ENCODE results near the gene FBXW8. TPM values are rescaled to one million over a fixed set of nuclear protein-coding genes. Genes with fewer than 3 reads are reported as not detected.

Gene FBXW8
- total RNA-seq, 4 donors from 2014 or later: 7.8 to 29.9 (median 10.3) TPM

DNA sequence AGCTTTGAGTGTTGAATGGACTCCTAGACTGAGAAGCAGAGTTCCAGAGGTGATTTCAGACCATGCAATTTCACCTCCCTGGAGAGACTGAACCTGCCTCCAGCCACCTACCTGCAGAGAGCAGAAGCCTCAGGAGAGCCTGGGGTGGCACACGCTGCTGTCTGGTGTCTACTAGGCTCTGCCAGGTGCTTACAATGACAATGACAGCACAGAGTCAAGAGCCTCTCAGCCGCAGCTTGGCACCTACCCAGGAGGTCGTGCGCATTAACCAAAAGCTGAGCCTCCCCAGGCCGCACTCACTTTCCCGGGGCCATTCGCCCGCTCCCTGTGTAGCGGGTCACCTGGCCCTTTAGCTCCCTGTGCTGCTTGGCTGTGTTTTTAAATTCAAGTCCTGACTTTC lies 125.3 kb downstream of the FBXW8 start:
- no peak overlapping the region for H3K27ac ChIP-seq
- intact Hi-C loops (cut with DNase I; ENCODE audit: low total_unique reads): loop anchor here (5.0 kb wide), 1 partner anchor 1946 kb away; the partner anchor contains the start of gene SRRM4
- H3K4me1 ChIP-seq: peaks cover 0 to 11% (median 5%) of the 10 kb centered on the region in 4 donors
- no peak for DNase-seq
- peaks cover 26% of the 10 kb centered on the region for H3K27me3 ChIP-seq
- WGBS, 2 donors (ENCODE audit: low coverage in 1 of 2): 84% methylated on average over 9 of the region's 9 CpGs; no CpG with 5 or more reads in 1 of the 2 donors
- TF ChIP-seq, protein P1, sequence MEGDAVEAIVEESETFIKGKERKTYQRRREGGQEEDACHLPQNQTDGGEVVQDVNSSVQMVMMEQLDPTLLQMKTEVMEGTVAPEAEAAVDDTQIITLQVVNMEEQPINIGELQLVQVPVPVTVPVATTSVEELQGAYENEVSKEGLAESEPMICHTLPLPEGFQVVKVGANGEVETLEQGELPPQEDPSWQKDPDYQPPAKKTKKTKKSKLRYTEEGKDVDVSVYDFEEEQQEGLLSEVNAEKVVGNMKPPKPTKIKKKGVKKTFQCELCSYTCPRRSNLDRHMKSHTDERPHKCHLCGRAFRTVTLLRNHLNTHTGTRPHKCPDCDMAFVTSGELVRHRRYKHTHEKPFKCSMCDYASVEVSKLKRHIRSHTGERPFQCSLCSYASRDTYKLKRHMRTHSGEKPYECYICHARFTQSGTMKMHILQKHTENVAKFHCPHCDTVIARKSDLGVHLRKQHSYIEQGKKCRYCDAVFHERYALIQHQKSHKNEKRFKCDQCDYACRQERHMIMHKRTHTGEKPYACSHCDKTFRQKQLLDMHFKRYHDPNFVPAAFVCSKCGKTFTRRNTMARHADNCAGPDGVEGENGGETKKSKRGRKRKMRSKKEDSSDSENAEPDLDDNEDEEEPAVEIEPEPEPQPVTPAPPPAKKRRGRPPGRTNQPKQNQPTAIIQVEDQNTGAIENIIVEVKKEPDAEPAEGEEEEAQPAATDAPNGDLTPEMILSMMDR (IDR thresholded peaks at IDR 0.05): no peak
- TF ChIP-seq POLR2AphosphoS5 (IDR thresholded peaks at IDR 0.05) (no peak), EP300 (IDR thresholded peaks at IDR 0.05; ENCODE audit: low read depth) (no peak), POLR2A (IDR thresholded peaks at IDR 0.05) (no peak)
- H3K4me3 ChIP-seq: no peak overlapping the region
- no peaks in the 10 kb centered on the region for H3K36me3 ChIP-seq
- H3K9me3 ChIP-seq: no peaks in the 10 kb centered on the region
- in situ Hi-C loops (cut with MboI; ENCODE audit: low pct_ligation_motif_present in 1 of 4, low pct_unique_long_range_greater_than_20kb in 1 of 4, low sequenced_read_pairs in 3 of 4): no loop called here

DNA sequence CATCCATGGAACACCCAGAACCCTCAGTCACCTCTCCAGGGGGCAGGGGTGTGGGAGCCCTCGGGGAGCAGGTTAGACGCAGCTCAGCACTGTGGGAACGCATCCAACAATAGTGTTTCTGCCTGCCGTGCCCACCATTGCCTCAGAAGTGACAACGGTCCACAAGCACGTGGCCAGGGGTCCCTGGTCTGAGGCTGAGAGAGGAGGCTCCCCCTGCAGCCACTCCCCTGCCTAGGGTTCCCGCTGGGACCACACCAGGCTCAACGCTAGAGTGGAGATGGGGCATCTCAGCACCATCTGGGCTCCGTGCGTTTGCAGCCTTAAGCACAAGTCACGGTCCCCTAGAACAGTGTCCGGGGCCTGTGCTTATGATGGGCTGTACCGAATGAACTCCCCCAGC lies 125.8 kb downstream of the FBXW8 start:
- DNase-seq: no peak
- H3K9me3 ChIP-seq: no peaks in the 10 kb centered on the region
- no peak overlapping the region for H3K27ac ChIP-seq
- intact Hi-C loops (cut with DNase I; ENCODE audit: low total_unique reads) (loop anchor here (5.0 kb wide), 1 partner anchor 1946 kb away; the partner anchor contains the start of gene SRRM4), in situ Hi-C loops (cut with MboI; ENCODE audit: low pct_ligation_motif_present in 1 of 4, low pct_unique_long_range_greater_than_20kb in 1 of 4, low sequenced_read_pairs in 3 of 4) (no loop called here)
- TF ChIP-seq, protein P1 (IDR thresholded peaks at IDR 0.05): no peak
- TF ChIP-seq EP300 (IDR thresholded peaks at IDR 0.05; ENCODE audit: low read depth) (no peak), POLR2AphosphoS5 (IDR thresholded peaks at IDR 0.05) (no peak), POLR2A (IDR thresholded peaks at IDR 0.05) (no peak)
- peaks cover 0 to 11% (median 5%) of the 10 kb centered on the region in 4 donors for H3K4me1 ChIP-seq
- H3K4me3 ChIP-seq: no peak overlapping the region
- WGBS, 2 donors (ENCODE audit: low coverage in 1 of 2): 86% methylated on average over 13 of the region's 13 CpGs; no CpG with 5 or more reads in 1 of the 2 donors
- peaks cover 26% of the 10 kb centered on the region for H3K27me3 ChIP-seq
- H3K36me3 ChIP-seq: no peaks in the 10 kb centered on the region

DNA sequence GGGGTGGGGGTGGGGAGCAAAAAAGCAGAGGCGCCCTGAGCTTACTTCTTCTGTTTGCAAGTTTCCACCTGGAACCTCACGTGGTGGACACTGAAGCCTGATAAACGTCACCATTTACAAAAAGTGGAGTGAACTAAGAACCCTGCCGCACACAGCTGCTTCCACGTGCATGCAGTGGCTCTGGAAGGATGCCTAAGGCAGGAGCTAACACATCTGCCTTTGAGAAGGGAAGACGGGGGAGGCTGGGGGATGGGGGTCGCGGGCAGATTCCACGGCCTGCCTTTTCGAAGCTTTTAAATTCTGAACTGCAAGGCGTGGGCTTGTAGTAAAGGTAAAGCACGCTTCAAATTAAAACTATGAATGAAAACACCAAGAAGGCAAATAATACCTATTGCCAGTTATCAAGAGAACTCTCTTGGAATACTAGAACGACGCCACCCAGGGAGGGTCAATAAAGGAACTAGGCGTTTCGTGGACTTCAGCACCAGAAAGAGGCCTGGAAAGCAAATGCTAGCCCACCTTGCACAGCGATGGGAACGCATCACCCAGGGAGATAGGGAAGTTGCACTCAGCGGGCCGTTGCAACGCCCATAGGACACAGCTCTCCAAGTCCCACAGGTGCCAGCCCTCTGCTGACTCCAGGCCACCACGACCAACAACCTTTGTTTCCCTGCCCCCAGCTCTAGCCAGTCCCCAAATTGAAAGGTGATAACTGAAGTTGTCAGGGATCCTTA lies 126.7 kb downstream of the FBXW8 start:
- H3K36me3 ChIP-seq: no peaks in the 10 kb centered on the region
- TF ChIP-seq POLR2A (IDR thresholded peaks at IDR 0.05): no peak
- no peak for TF ChIP-seq EP300 (IDR thresholded peaks at IDR 0.05; ENCODE audit: low read depth)
- no peaks in the 10 kb centered on the region for H3K9me3 ChIP-seq
- H3K4me3 ChIP-seq: no peak overlapping the region
- H3K27me3 ChIP-seq: peaks cover 26% of the 10 kb centered on the region
- no peak overlapping the region for H3K27ac ChIP-seq
- in situ Hi-C loops (cut with MboI; ENCODE audit: low pct_ligation_motif_present in 1 of 4, low pct_unique_long_range_greater_than_20kb in 1 of 4, low sequenced_read_pairs in 3 of 4): no loop called here
- peaks cover 0 to 10% (median 5%) of the 10 kb centered on the region in 4 donors for H3K4me1 ChIP-seq
- WGBS, 2 donors (ENCODE audit: low coverage in 1 of 2): 60 to 71% methylated on average over 1 to 22 of the region's 22 CpGs
- intact Hi-C loops (cut with DNase I; ENCODE audit: low total_unique reads): loop anchor here (5.0 kb wide), 1 partner anchor 1945 kb away; the partner anchor contains the start of gene SRRM4
- DNase-seq: no peak

DNA sequence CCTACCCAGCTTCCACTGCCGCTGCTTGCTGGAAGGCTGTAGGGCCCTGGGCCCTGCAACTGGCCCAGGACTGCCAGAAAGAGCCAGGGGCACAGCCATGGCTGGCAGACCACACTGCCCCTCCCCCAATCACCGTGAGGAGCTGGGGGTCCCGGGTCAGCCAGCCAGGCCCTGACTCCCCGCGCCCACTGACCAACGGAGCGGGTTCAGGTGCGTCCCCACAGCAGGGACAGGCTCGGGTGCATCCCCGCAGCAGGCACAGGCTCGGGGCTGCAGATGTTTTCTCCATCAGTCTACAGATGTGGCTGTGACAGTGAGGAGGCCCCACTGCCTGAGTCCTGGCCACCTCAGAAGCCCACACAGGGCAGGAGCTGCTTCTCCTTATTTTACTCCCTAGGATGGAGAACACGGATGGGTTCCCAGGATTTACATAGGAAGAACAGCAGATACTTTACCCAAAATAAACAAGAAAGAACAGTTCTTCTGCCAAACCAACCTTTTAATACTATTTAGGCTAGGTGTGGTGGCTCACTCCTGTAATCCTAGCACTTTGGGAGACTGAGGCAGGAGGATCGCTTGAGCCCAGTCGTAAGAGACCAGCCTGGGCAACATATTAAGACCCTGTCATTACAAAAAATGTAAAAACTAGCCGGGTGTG lies 127.4 kb downstream of the FBXW8 start:
- TF ChIP-seq POLR2AphosphoS5 (IDR thresholded peaks at IDR 0.05) (no peak), POLR2A (IDR thresholded peaks at IDR 0.05) (no peak), EP300 (IDR thresholded peaks at IDR 0.05; ENCODE audit: low read depth) (no peak)
- TF ChIP-seq, protein P1 (IDR thresholded peaks at IDR 0.05): no peak
- H3K27me3 ChIP-seq: peaks cover 20% of the 10 kb centered on the region
- intact Hi-C loops (cut with DNase I; ENCODE audit: low total_unique reads): loop anchor here (5.0 kb wide), 1 partner anchor 1944 kb away; the partner anchor contains the start of gene SRRM4
- H3K9me3 ChIP-seq: no peaks in the 10 kb centered on the region
- WGBS, 2 donors (ENCODE audit: low coverage in 1 of 2): 85% methylated on average over 13 of the region's 15 CpGs; no CpG with 5 or more reads in 1 of the 2 donors
- H3K27ac ChIP-seq: no peak overlapping the region
- H3K36me3 ChIP-seq: no peaks in the 10 kb centered on the region
- no peak for DNase-seq
- in situ Hi-C loops (cut with MboI; ENCODE audit: low pct_ligation_motif_present in 1 of 4, low pct_unique_long_range_greater_than_20kb in 1 of 4, low sequenced_read_pairs in 3 of 4): no loop called here
- no peak overlapping the region for H3K4me3 ChIP-seq
- peaks cover 0 to 3% (median 1%) of the 10 kb centered on the region in 4 donors for H3K4me1 ChIP-seq

Data from transverse colon (tissue), 4 donors.